ENCODE results near the gene SGTA.

Gene SGTA

DNA sequence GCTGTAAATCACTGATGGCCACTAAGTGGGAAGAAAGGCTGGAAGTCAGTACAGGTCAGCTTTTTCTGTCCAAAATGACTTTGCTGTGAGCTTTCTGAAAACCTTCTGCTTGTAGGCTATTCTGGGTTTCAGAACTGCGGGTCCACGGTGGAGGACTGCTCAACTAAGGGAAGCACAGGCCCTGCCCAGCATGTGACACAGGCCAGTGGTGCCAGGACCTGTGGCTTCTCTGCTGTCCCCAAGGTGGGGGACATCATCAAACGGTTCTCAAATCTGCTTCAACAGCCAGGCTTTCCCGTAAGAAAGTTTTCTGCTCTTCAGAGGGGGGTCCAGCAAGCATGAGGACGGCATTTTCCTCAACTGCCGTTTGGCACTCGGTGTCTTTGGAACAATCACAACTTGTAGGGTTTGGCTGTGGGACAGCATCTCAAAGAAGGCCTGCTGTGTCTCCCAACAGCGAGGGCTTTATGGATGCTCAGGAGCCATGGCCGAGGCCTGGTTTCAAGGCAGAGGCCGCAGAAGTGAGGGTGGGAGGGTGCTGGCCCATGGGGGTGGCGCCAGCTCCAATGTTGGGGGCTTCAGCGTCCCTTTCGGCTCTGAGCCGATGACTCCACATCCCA is 3.8 kb downstream of the SGTA start:
- no peaks in the 10 kb centered on the region for H3K9me3 ChIP-seq (ENCODE audit: severe bottlenecking)
- no peak for TF ChIP-seq CTCF (IDR thresholded peaks at IDR 0.05; ENCODE audit: poor library complexity, severe bottlenecking)
- no peaks in the 10 kb centered on the region for H3K27me3 ChIP-seq (ENCODE audit: insufficient read depth, poor library complexity, severe bottlenecking)
- ATAC-seq (ENCODE audit: low read depth) (no peak), DNase-seq (ENCODE audit: low spot score) (no peak)
- no peak overlapping the region for H3K27ac ChIP-seq (ENCODE audit: poor library complexity, severe bottlenecking)
- peaks cover 5% of the 10 kb centered on the region for H3K4me1 ChIP-seq (ENCODE audit: insufficient read depth, poor library complexity, severe bottlenecking)
- no peak overlapping the region for H3K4me3 ChIP-seq (ENCODE audit: severe bottlenecking)
- H3K36me3 ChIP-seq (ENCODE audit: low read depth): peaks cover 16% of the 10 kb centered on the region

- H3K27ac ChIP-seq (ENCODE audit: poor library complexity, severe bottlenecking): no peak overlapping the region
- H3K27me3 ChIP-seq (ENCODE audit: insufficient read depth, poor library complexity, severe bottlenecking): no peaks in the 10 kb centered on the region
- no peak for TF ChIP-seq CTCF (IDR thresholded peaks at IDR 0.05; ENCODE audit: poor library complexity, severe bottlenecking)
- no peak for DNase-seq (ENCODE audit: low spot score)
- H3K4me3 ChIP-seq (ENCODE audit: severe bottlenecking): no peak overlapping the region
- H3K4me1 ChIP-seq (ENCODE audit: insufficient read depth, poor library complexity, severe bottlenecking): no peaks in the 10 kb centered on the region
- H3K9me3 ChIP-seq (ENCODE audit: severe bottlenecking): no peaks in the 10 kb centered on the region
- H3K36me3 ChIP-seq (ENCODE audit: low read depth): peaks cover 16% of the 10 kb centered on the region
- ATAC-seq (ENCODE audit: low read depth): no peak
Measured at GRCh38 chr19:2777952-2778683, 5.0 kb downstream of the SGTA start.

DNA sequence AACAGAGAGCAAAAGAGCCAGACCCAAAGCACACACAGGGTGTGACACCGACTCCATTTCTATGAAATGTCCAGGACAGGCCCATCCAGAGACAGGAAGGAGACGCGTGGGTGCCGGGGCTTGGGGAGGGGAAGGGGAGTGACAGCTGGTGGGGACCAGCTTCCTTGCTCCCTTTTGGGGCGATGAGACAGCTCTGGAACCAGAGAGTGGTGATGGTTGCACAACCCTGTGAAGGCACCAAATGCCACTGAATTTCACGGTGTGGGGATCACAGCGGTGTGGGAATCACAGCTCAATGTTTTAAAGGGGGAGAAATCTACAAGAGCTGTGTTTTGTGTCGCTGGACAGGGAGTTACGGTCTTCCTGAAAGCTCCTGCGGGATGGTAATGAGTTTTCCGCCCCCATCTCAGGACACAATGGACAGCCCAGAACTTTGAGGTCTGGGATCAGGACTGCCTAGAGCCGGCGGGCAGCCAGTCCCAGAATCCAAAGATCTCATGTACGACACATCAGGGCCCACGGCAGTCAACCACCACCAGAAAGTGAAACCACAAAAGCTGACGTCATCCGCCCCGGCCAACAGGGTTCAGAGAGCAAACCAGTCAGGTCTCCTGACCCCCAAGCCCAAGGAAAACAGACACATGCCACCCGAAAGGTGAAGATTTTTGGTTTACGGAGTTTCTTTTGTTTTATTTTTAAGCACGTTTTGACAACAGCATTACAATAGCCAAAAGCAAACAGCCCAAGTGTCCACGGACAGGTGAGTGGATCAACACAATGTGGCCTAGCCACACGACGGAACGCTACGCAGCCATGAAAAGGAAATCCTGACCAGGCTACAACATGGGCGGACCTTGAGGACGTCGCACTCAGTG is 7.3 kb downstream of the SGTA start:
- H3K4me1 ChIP-seq (ENCODE audit: insufficient read depth, poor library complexity, severe bottlenecking): no peaks in the 10 kb centered on the region
- no peak overlapping the region for H3K27ac ChIP-seq (ENCODE audit: poor library complexity, severe bottlenecking)
- H3K4me3 ChIP-seq (ENCODE audit: severe bottlenecking): no peak overlapping the region
- DNase-seq (ENCODE audit: low spot score) (no peak), ATAC-seq (ENCODE audit: low read depth) (no peak)
- no peaks in the 10 kb centered on the region for H3K27me3 ChIP-seq (ENCODE audit: insufficient read depth, poor library complexity, severe bottlenecking)
- no peak for TF ChIP-seq CTCF (IDR thresholded peaks at IDR 0.05; ENCODE audit: poor library complexity, severe bottlenecking)
- H3K36me3 ChIP-seq (ENCODE audit: low read depth): peaks cover 16% of the 10 kb centered on the region
- no peaks in the 10 kb centered on the region for H3K9me3 ChIP-seq (ENCODE audit: severe bottlenecking)

DNA sequence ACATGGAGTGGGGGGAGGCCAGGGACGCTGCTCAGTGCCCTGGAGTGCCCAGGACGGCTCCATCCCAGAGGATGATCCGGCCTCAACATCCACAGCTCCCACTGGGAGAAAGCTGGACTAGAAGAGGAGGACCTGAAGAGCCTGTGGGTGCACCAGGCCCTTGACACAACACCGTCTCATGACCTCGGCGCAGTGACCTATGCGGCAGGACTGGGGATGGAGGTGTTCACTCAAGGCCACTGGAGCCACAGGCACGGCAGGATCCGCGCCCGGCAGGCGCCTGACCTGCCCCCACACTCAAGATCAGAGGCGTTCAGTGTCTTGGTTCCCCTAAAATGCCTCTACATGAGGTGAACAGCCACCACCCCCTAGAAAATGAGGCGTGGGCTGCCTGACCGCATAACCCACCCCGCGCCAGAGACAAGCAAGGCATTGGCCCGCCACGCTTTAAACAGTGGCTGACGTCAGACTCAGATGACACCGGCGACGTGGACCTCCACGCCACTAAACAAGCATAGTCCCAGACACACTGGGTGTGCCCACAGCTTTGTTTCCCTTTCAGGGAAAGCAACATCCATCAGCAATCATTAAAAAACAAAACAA is 8.0 kb downstream of the SGTA start:
- H3K27me3 ChIP-seq (ENCODE audit: insufficient read depth, poor library complexity, severe bottlenecking): no peaks in the 10 kb centered on the region
- H3K36me3 ChIP-seq (ENCODE audit: low read depth): peaks cover 20% of the 10 kb centered on the region
- H3K4me1 ChIP-seq (ENCODE audit: insufficient read depth, poor library complexity, severe bottlenecking): no peaks in the 10 kb centered on the region
- TF ChIP-seq CTCF (IDR thresholded peaks at IDR 0.05; ENCODE audit: poor library complexity, severe bottlenecking): no peak
- no peak overlapping the region for H3K27ac ChIP-seq (ENCODE audit: poor library complexity, severe bottlenecking)
- DNase-seq (ENCODE audit: low spot score): no peak
- H3K4me3 ChIP-seq (ENCODE audit: severe bottlenecking): no peak overlapping the region
- no peaks in the 10 kb centered on the region for H3K9me3 ChIP-seq (ENCODE audit: severe bottlenecking)
- no peak for ATAC-seq (ENCODE audit: low read depth)

Measured in RWPE2 (cell line).